Common myeloid progenitor, CD34-positive (primary cell): ENCODE measurements around the gene CDC14A.
A peak's percentile ranks its signal among the peaks of the same experiment; 100 is the strongest.
"Not testable (repeated sequence)": the region's sequence is repeated elsewhere in the genome, so short reads cannot be mapped to it uniquely, and the experiment has no call there.

ENCODE experiments used
- CTCF ChIA-PET: fragments of 350-600 bp; sonication (Branson Sonifier 250); formaldehyde crosslinking; loops from one replicate; lab custom pipeline; 2021; ENCODE audit warnings: antibody characterized with exemption; lab: Charles Lee
- POLR2A ChIA-PET: fragments of 350-600 bp; sonication (Branson Sonifier 250); formaldehyde crosslinking; loops from one replicate; lab custom pipeline; 2021; ENCODE audit warnings: antibody characterized with exemption; lab: Charles Lee
- DNase-seq, 3 donors: peaks; one replicate each; pipeline versions ENCODE4 v3.0.0 to v3.0.0-alpha.2; 2013
- H3K27ac ChIP-seq, 2 experiments: 1 replicate in 1 of 2; 2 replicates in 1 of 2; pipeline ENCODE4 v1.7.0; 2013; ENCODE audit warnings: inconsistent platforms in 2 of 2, low read length in 2 of 2, mild to moderate bottlenecking in 2 of 2, low read depth in 1 of 2, moderate library complexity in 1 of 2; ENCODE audit not compliant: severe bottlenecking in 2 of 2, insufficient read depth in 1 of 2, poor library complexity in 1 of 2
- H3K27me3 ChIP-seq, 5 experiments: replicated peaks in 2 of 5; 1 replicate in 3 of 5; 2 replicates in 2 of 5; pipeline versions ENCODE4 v1.6.1 to v1.7.0; 2013; ENCODE audit warnings: low read length in 4 of 5, mild to moderate bottlenecking in 2 of 5, moderate library complexity in 2 of 5, inconsistent platforms in 1 of 5; ENCODE audit not compliant: insufficient read depth in 5 of 5, control insufficient read depth in 4 of 5
- H3K36me3 ChIP-seq, 4 experiments: 1 replicate in 2 of 4; 2 replicates in 2 of 4; pipeline versions ENCODE4 v1.6.1 to v1.7.0; 2013; ENCODE audit warnings: low read length in 3 of 4, control low read depth in 1 of 4, mild to moderate bottlenecking in 1 of 4; ENCODE audit not compliant: control insufficient read depth in 4 of 4, insufficient read depth in 4 of 4
- H3K4me1 ChIP-seq, 4 experiments: 1 replicate in 3 of 4; 2 replicates in 1 of 4; pipeline versions ENCODE4 v1.6.1 to v1.7.1; 2013; ENCODE audit warnings: low read length in 3 of 4, mild to moderate bottlenecking in 3 of 4, control low read depth in 1 of 4, inconsistent platforms in 1 of 4, moderate library complexity in 1 of 4; ENCODE audit not compliant: control insufficient read depth in 4 of 4, insufficient read depth in 4 of 4; ENCODE audit errors: control extremely low read depth in 1 of 4
- H3K4me3 ChIP-seq, 7 experiments: 1 replicate in 4 of 7; 2 replicates in 3 of 7; pipeline versions ENCODE4 v1.5.1 to v1.7.0; 2013; ENCODE audit warnings: mild to moderate bottlenecking in 7 of 7, low read length in 6 of 7, moderate library complexity in 6 of 7, inconsistent platforms in 2 of 7, low read depth in 2 of 7, control low read depth in 1 of 7; ENCODE audit not compliant: insufficient read depth in 4 of 7, control insufficient read depth in 1 of 7; ENCODE audit errors: extremely low read depth in 1 of 7
- H3K9me3 ChIP-seq, 5 experiments: 1 replicate in 4 of 5; 2 replicates in 1 of 5; pipeline versions ENCODE4 v1.6.1 to v1.7.1; 2013; ENCODE audit warnings: low read length in 4 of 5, mild to moderate bottlenecking in 2 of 5, inconsistent platforms in 1 of 5, low read depth in 1 of 5, moderate library complexity in 1 of 5; ENCODE audit not compliant: control insufficient read depth in 4 of 5, insufficient read depth in 2 of 5; ENCODE audit errors: control extremely low read depth in 1 of 5
- WGBS: methylation state at CpG from one replicate; pipeline ENCODE4 v1.1.5; 2013; ENCODE audit not compliant: insufficient coverage; 5-methylcytosine and 5-hydroxymethylcytosine counted together

Gene CDC14A

GRCh38 chr1:100323419-100324106 lies 28.7 kb upstream of the CDC14A start:
- ChIA-PET CTCF (interaction anchor here (0.5 to 1.0 kb wide), 2 partner anchors 14 to 40 kb away, joined by 3 to 4 read pairs; no protein-coding TSS in a partner anchor), POLR2A (no interaction called here)
- WGBS, result 100% methylated on average over 3 of the region's 6 CpGs
- Histone ChIP-seq H3K4me3 (no peak overlapping the region), H3K27me3 (no peaks in the 10 kb centered on the region), H3K4me1 (no peaks in the 10 kb centered on the region), H3K9me3 (peaks cover 0 to 16% (median 7%) of the 10 kb centered on the region in 5 experiments), H3K36me3 (no peaks in the 10 kb centered on the region), H3K27ac (no peak overlapping the region)
- no peak for DNase-seq

- Histone ChIP-seq H3K9me3 (no peaks in the 10 kb centered on the region), H3K4me3 (no peak overlapping the region), H3K36me3 (no peaks in the 10 kb centered on the region), H3K27me3 (no peaks in the 10 kb centered on the region), H3K27ac (no peak overlapping the region), H3K4me1 (no peaks in the 10 kb centered on the region)
- DNase-seq, result no peak
- ChIA-PET CTCF (interaction anchor here (0.6 kb wide), 1 partner anchor 26 kb away, joined by 3 read pairs; no protein-coding TSS in a partner anchor), POLR2A (no interaction called here)
- 100% methylated on average over 2 of the region's 7 CpGs for WGBS
These were observed 26.6 kb upstream of the CDC14A start for GRCh38 chr1:100325415-100326324.

GRCh38 chr1:100326325-100326670 lies 26.0 kb upstream of the CDC14A start:
- POLR2A ChIA-PET, H3K27ac ChIP-seq, H3K27me3 ChIP-seq, H3K36me3 ChIP-seq, H3K9me3 ChIP-seq, H3K4me3 ChIP-seq, DNase-seq, H3K4me1 ChIP-seq: not testable (repeated sequence)
- CTCF ChIA-PET, result interaction anchor here (0.6 to 1.1 kb wide), 2 partner anchors 17 to 25 kb away, joined by 3 to 4 read pairs; no protein-coding TSS in a partner anchor
- WGBS, result no CpG with 5 or more reads among the region's 1 CpG

GRCh38 chr1:100328133-100328532 lies 24.2 kb upstream of the CDC14A start:
- 57% methylated on average over 1 of the region's 1 CpG for WGBS
- DNase-seq, result peak in 2 of 3 donors; percentile 36 to 43
- no peaks in the 10 kb centered on the region for H3K36me3 ChIP-seq
- POLR2A ChIA-PET, result no interaction called here
- CTCF ChIA-PET, result interaction anchor here (1.1 kb wide), 1 partner anchor 62 kb away, joined by 3 read pairs; the partner anchor contains the start of gene RTCA
- no peak overlapping the region for H3K4me3 ChIP-seq
- H3K4me1 ChIP-seq, result peaks cover 0 to 2% (median 0%) of the 10 kb centered on the region in 4 experiments
- H3K27ac ChIP-seq, result no peak overlapping the region
- H3K27me3 ChIP-seq, result no peaks in the 10 kb centered on the region
- no peaks in the 10 kb centered on the region for H3K9me3 ChIP-seq

GRCh38 chr1:100331146-100331545 lies 21.2 kb upstream of the CDC14A start:
- peak in 2 of 3 donors; percentile 27 to 43 for DNase-seq
- POLR2A ChIA-PET, H3K4me3 ChIP-seq, CTCF ChIA-PET, H3K36me3 ChIP-seq, H3K9me3 ChIP-seq, H3K27ac ChIP-seq, H3K27me3 ChIP-seq, H3K4me1 ChIP-seq: not testable (repeated sequence)
- WGBS, result no CpG with 5 or more reads among the region's 2 CpGs

GRCh38 chr1:100332331-100332730 lies 20.0 kb upstream of the CDC14A start:
- peaks cover 0 to 2% (median 0%) of the 10 kb centered on the region in 4 experiments for H3K4me1 ChIP-seq
- no peaks in the 10 kb centered on the region for H3K27me3 ChIP-seq
- no peak overlapping the region for H3K4me3 ChIP-seq
- WGBS, result 67% methylated on average over 2 of the region's 9 CpGs
- DNase-seq, result no peak
- no peaks in the 10 kb centered on the region for H3K36me3 ChIP-seq
- POLR2A ChIA-PET, result no interaction called here
- no peaks in the 10 kb centered on the region for H3K9me3 ChIP-seq
- CTCF ChIA-PET, result no interaction called here
- H3K27ac ChIP-seq, result no peak overlapping the region
